ENCODE measurements around the gene UROC1.

Gene UROC1

GRCh38 chr3:126476166-126477060 is 41.2 kb downstream of the UROC1 start:
- DNase-seq, result no peak

DNA sequence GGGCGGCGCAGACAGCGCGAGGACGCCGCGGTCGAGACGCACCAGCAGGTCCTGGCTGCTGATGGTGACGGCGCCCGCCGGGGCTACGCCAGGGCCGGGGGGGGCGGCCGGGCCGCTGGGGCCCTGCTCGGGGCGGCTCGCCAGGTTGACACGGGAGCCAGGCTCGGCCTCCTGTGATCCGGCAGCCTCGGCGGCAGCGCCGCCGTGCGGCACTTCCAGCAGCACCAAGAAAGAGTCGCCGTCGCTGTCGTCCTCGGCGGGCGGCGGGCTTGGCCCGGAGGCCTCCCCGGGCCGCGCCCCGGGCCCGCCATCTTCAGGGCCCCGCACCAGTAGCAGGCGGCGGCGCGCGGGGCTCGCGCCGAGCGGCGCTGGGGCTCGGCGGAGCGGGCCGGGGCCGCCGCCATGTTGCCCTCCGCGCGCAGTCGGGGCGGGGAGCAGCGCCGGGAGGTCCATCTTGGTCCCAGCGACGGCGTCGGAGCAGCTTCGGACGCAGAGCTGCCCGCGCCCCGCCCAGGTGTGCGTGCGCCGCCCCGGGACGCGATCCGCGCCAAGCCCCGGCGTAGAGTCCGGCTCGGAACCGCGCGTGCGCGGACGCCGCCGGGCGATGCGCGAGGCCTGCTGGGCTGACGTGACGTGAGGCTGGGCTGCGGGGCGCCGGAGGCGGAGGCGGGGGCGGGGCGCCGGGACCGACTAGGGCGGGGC is 42.0 kb downstream of the UROC1 start, which contains the start of gene ZXDC:
Gene ZXDC (minus strand): TSS at position 479 of the 702 bp plus-strand sequence. CDS start 26 bp downstream, at position 453.
- peak; percentile 94 for DNase-seq

DNA sequence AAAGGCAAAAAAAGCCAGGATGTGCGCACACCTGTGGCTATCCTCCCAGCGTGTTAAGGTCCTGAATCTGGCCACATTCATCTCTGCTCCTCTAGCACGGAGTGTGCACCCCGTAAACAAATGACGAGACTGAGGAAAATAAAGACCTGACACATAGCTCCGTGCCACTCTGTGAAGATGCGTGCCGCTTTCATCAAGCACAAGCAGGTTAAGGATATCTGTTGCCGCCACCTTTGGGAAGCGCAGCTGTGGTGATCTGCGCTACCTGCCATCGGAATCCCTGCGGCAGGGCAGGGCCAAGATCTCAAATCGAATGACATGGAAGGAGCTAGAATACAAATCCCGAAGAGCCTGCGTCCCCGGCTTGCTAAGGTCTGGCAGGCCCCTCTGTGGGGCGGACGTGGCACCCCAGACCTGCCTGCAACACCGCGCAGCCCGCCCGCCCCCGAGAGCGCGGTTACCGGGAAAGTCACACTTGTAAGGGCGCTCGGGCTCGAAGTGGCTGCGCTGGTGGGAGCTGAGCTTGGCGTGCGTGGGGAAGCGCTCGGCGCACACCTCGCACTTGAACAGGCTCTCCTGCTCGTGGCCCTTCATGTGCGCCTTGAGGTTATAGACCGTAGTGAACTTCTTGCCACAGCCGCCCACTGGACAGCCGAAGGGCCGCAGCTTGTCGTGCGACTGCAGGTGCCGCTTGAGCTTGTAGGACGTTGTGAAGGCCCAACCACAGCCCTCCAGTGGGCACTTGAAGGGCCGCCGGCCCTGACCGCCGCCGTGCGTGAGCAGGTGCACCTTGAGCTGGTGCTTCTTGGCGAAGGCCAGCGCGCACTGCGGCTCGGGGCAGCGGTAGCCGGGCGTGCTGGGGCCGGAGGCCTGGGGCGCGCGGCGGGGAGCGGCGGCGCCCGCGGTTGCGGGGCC is 42.8 kb downstream of the UROC1 start:
- DNase-seq, result peak; percentile 30

DNA sequence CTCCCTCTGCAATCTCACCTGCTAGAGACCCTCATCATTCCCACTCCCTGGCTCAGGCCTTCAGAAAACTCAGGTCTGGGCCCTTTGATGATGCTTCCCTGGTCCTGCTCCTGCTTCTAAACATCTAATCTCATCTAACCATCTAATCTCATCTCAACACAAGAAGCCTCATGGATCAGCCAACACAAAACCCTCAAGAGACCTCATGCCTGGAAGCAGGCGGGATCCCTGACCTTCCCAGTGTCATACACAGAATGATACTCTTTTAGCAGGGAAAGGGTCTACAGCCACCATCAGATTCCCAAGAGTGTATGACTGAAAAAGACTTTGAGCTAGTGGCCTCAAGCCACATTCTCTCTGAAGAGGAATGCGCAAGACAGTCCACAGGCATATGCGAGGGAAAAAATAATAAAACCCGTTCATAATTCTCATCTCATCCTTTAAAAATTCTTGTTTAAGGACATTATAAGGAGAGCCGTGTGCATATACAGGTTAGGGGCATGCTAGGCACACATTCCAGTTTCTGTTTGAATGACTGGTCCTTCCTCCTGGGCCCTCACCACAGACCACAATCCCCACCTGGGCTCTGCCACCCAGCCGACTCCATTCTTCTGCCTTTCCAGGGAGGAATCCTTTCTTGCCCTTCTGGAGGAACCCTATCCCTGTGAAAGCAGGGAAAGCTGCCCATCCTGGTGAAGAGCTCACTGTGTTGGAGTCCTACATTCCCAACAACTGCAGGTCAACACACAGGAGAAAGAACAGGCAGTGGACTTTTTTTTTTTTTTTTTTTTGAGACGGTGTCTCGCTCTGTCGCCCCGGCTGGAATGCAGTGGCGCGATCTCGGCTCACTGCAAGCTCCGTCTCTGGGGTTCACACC is 44.0 kb downstream of the UROC1 start:
- peak; percentile 4 for DNase-seq

GRCh38 chr3:126472277-126473006 is 45.1 kb downstream of the UROC1 start:
- peak; percentile 21 for DNase-seq

GRCh38 chr3:126469479-126469878 is 48.1 kb downstream of the UROC1 start:
- DNase-seq, result no peak

DNA sequence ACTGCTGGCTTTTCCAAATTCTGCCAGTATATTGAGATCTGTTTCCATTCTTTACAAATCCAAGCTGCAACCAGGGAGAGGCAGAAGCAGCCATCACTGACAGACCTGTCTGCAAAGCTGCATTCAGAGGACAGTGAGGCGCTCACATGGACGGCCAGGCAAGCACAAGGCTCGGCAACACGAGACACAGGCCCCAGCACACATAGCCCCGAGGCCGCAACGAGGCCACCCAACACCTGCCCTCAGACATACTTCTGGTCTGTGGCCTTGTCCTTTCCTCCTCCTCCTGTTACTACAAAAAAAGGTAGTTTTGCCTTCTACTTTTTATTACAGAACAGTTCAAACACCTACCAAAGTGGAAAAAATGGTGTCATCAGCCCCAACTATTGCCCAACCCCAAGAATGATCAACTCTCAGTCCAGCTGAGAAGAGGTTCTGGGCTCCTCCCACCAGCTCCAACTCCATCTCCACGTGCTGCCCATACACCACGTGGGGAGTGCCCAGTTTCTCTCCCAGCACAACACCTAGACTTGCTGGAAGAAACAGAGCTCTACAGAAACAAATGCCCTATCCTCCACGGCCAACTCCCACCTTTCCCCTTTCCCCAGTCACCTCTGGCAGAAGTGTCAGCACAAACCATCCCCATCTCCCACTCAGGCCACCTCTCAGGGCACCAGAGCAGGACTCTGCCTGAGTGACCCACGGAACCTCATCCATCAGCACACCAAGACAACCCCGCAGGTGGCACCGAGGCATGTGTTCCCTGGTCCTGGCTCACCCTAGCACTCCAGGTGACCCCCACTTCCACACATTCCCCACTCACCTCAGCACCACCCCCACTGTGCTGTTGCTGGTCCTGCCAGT is 49.3 kb downstream of the UROC1 start:
- no peak for DNase-seq

- DNase-seq, result no peak
These were observed 50.0 kb downstream of the UROC1 start for GRCh38 chr3:126467611-126467955.

- DNase-seq, result no peak
These were observed 50.5 kb downstream of the UROC1 start for GRCh38 chr3:126466886-126467610.

DNA sequence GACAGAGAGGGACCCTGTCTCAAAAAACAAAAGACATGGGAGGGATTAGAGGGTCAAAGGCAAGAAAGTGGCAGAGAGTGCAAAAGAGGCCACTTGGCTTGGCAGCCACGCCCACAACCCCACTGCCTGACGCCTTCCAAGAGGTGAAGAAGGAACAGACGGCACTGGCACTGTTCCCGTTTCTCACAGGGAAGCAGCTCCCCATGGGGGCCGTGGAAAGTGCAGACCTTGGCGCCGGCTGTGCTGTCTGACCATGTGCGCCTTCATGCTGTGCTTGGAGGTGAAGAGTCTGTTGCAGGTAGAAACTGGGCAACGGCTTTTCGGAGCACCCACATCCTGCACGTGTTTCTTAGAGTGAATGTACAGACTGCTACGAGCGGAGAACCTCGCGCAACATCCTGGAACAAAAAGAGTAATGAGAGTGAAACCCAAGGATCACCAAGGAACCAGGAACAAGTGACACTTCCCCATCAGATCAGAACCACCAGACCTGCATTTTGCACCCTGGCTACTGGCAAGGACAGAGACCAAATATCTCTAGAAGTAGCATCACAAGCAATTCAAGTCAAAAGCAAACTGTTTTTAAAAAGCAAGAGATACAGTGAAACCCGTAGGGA is 51.5 kb downstream of the UROC1 start:
- DNase-seq, result no peak

- DNase-seq, result no peak
These were observed 52.6 kb downstream of the UROC1 start for GRCh38 chr3:126464997-126465396.

DNA sequence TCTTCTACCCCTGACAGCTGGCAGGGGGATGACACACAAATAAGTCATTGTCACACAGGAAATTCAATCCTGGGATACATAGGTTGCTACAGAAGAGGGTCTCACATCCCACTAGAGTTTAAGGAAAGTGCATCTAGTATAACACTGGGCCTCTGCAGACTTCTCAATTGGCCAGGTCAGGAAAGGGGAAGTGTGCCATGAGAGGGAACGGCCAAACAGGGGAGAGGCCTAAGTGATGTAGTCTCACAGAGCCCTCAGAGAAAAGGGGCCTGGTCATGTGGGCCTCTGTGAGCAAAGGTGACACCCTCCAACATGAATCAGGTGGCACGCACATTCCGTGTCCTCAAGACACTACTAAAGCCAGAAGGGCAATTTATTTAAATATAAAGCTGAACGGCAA is 53.1 kb downstream of the UROC1 start:
- no peak for DNase-seq

GRCh38 chr3:126464093-126464492 is 53.5 kb downstream of the UROC1 start:
- DNase-seq, result no peak

GRCh38 chr3:126463521-126463920 is 54.1 kb downstream of the UROC1 start:
- DNase-seq, result no peak

DNA sequence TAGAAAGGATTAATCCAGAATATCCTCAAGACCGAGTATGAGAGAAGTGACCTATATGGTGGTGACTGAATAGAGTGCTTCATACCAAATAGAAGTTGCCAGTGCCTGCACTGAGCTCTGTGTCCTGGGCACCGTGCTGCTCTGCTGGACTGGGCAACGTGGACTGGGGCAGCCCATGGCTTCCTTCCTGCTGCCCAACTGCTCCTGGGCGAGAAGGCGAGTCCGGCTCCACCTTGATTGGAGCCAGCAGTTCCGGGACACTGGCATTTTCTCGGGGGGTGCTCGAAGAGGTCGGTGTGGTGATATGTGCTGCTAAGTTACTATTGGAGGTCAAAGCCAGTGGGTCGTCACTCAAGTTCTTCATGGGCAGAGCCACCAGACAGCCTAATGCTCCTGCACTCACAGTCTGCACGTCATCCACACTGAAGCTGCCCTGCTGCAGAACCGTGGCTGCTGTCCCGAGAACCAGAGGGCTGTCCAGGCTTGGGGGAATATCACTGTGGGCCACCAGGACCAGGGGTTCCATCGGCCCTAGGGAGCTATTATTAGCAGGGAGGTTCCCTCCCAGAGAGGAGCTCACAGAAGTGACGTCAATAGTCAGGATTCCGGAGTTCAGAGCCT is 56.0 kb downstream of the UROC1 start:
- DNase-seq, result no peak

- no peak for DNase-seq
These were observed 57.2 kb downstream of the UROC1 start for GRCh38 chr3:126460381-126460780.

DNA sequence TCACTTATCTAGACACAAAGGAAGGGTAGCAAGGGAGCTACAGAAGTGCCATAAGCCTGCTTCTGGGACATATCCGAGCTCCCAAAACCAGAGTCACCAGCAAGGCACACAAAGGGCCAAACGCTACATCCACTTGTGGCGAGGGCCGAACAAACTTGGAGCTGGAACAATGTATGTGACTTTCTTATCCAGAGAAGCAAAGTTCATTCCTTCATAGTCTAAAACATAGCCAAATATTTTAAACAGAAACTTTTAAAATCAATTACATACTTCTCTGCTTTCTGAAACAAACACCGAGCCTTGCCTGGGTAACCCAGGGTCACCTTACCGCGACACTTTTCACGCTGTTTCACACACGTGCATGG is 57.8 kb downstream of the UROC1 start:
- DNase-seq, result no peak

GRCh38 chr3:126459111-126459762 is 58.3 kb downstream of the UROC1 start:
- DNase-seq, result no peak
